Caco-2 (cell line): ENCODE measurements around the gene SHC1. TPM values are rescaled to one million over a fixed set of nuclear protein-coding genes. Genes with fewer than 3 reads are reported as not detected.

Experiments used
- BruUV-seq: library from RNA; stranded (reverse); fragments of 400-500 nt; replicated peaks from 2 replicates; lab custom pipeline; 2021; lab: Mats Ljungman, UMichigan
- CTCF ChIA-PET: fragments of 300-600 bp; sonication (Branson Sonifier 250); formaldehyde crosslinking; loops from one replicate; lab custom pipeline; 2022; ENCODE audit warnings: antibody characterized with exemption; lab: Charles Lee
- POLR2A ChIA-PET: fragments of 300-600 bp; sonication (Branson Sonifier 250); formaldehyde crosslinking; loops from one replicate; lab custom pipeline; 2022; ENCODE audit warnings: antibody characterized with exemption; lab: Charles Lee
- DNase-seq, 2 experiments: peaks; one replicate each; pipeline versions ENCODE4 v3.0.0 to v3.0.0-alpha.2; 2020 to 2022
- H3K27me3 ChIP-seq: replicated peaks from 2 replicates; pipeline ENCODE4 v1.6.0; 2011; ENCODE audit warnings: low read length; ENCODE audit not compliant: control insufficient read depth, insufficient read depth
- H3K36me3 ChIP-seq: 2 replicates; pipeline ENCODE4 v1.5.1; 2011; ENCODE audit warnings: low read length; ENCODE audit not compliant: control insufficient read depth, insufficient read depth
- H3K4me1 ChIP-seq: fragments of 250-450 bp; sonication (Bioruptor Pico); 2 replicates; pipeline ENCODE4 v1.5.1; 2020; ENCODE audit warnings: mild to moderate bottlenecking
- H3K4me3 ChIP-seq: 2 replicates; pipeline ENCODE4 v1.5.1; 2011; ENCODE audit warnings: low read depth, mild to moderate bottlenecking, control low read depth, low read length
- H3K9me3 ChIP-seq: fragments of 250-450 bp; sonication (Bioruptor Pico); 2 replicates; pipeline ENCODE4 v1.5.1; 2020; ENCODE audit warnings: mild to moderate bottlenecking, moderate library complexity
- H3K27ac Mint-ChIP-seq: one replicate; pipeline ENCODE4 v1.8.0; 2022; ENCODE audit warnings: mixed read lengths; ENCODE audit not compliant: unreplicated experiment
- H3K27me3 Mint-ChIP-seq: one replicate; pipeline ENCODE4 v1.8.0; 2022; ENCODE audit warnings: mixed read lengths; ENCODE audit not compliant: insufficient read depth, unreplicated experiment
- H3K36me3 Mint-ChIP-seq: one replicate; pipeline ENCODE4 v1.8.0; 2022; ENCODE audit warnings: mild to moderate bottlenecking, mixed read lengths; ENCODE audit not compliant: insufficient read depth, unreplicated experiment
- H3K4me1 Mint-ChIP-seq: one replicate; pipeline ENCODE4 v1.8.0; 2022; ENCODE audit warnings: low read depth, mixed read lengths; ENCODE audit not compliant: unreplicated experiment
- H3K4me3 Mint-ChIP-seq: one replicate; pipeline ENCODE4 v1.8.0; 2022; ENCODE audit warnings: mild to moderate bottlenecking, moderate library complexity, mixed read lengths; ENCODE audit not compliant: unreplicated experiment
- H3K9me3 Mint-ChIP-seq: one replicate; pipeline ENCODE4 v1.8.0; 2022; ENCODE audit warnings: mixed read lengths; ENCODE audit not compliant: unreplicated experiment
- intact Hi-C: fragments of 100-400 bp; cut with micrococcal nuclease; formaldehyde crosslinking; loops from one replicate; pipeline ENCODE4 v1.10.0; 2022; ENCODE audit not compliant: unreplicated experiment
- total RNA-seq: library from RNA; stranded (reverse); gene quantifications from 2 replicates; pipeline ENCODE4 v1.2.3, GENCODE V29; 2022
- TF ChIP-seq, protein P1 (sequence below), 2 experiments: fragments of 200-600 bp in 1 of 2; IDR thresholded peaks; 1 replicate in 1 of 2; 2 replicates in 1 of 2; pipeline versions ENCODE4 v1.5.1 to v1.8.0; 2011 to 2022; ENCODE audit warnings: antibody characterized with exemption in 1 of 2, control low read depth in 1 of 2, inconsistent platforms in 1 of 2, low read depth in 1 of 2, low read length in 1 of 2, mild to moderate bottlenecking in 1 of 2, moderate library complexity in 1 of 2; ENCODE audit not compliant: insufficient read depth in 1 of 2, severe bottlenecking in 1 of 2, unreplicated experiment in 1 of 2

Gene SHC1
- total RNA-seq, 1 experiment from 2014 or later: 59.6 TPM

DNA sequence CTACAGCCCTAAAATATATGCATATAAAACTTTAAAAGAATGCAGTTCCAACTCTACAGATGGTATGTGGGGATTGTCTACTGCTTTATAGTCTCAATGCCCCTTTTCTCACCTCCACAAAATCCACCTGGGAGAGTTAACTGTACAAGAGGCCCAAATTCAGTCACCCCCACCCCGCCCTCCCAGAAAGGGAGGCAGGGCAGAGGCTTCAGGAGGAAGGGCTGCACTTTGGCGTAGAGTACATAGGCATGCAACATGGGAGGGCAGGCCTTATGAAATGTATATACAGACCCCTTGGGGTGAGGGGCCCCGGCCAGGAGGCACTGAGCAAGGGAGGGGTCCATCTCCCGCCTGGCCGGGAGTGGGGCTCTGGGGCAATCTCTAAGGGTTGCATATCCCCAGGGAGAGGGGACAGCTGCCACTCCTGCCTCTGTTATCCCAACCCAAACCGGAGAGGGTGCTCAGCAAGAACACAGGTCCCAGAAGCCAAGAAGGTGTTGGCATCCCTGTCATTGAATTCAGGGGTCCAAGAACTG, 7.7 kb downstream of the SHC1 start:
- POLR2A ChIA-PET: interaction anchor here (2.1 kb wide), 1 partner anchor 11 kb away, joined by 20 read pairs; the partner anchor contains the start of gene CKS1B
- peaks cover 11% of the 10 kb centered on the region for H3K4me1 Mint-ChIP-seq
- intact Hi-C loops: no loop called here
- peak overlapping the region; percentile 81 for H3K27ac Mint-ChIP-seq
- CTCF ChIA-PET: no interaction called here
- Histone ChIP-seq H3K4me1 (0 out of 2 replicates have a peak, but pooled peaks cover 5% of the 10 kb centered on the region), H3K36me3 (peaks cover 4% of the 10 kb centered on the region), H3K27me3 (no peaks in the 10 kb centered on the region), H3K9me3 (no peaks in the 10 kb centered on the region), H3K4me3 (no peak overlapping the region)
- peak overlapping the region; percentile 88 for H3K4me3 Mint-ChIP-seq
- no peaks in the 10 kb centered on the region for H3K9me3 Mint-ChIP-seq
- no peak for DNase-seq
- H3K36me3 Mint-ChIP-seq: peaks cover 52% of the 10 kb centered on the region
- TF ChIP-seq, protein P1, sequence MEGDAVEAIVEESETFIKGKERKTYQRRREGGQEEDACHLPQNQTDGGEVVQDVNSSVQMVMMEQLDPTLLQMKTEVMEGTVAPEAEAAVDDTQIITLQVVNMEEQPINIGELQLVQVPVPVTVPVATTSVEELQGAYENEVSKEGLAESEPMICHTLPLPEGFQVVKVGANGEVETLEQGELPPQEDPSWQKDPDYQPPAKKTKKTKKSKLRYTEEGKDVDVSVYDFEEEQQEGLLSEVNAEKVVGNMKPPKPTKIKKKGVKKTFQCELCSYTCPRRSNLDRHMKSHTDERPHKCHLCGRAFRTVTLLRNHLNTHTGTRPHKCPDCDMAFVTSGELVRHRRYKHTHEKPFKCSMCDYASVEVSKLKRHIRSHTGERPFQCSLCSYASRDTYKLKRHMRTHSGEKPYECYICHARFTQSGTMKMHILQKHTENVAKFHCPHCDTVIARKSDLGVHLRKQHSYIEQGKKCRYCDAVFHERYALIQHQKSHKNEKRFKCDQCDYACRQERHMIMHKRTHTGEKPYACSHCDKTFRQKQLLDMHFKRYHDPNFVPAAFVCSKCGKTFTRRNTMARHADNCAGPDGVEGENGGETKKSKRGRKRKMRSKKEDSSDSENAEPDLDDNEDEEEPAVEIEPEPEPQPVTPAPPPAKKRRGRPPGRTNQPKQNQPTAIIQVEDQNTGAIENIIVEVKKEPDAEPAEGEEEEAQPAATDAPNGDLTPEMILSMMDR (IDR thresholded peaks at IDR 0.05; ENCODE audit: insufficient read depth in 1 of 2, low read depth in 1 of 2, low read length in 1 of 2, severe bottlenecking in 1 of 2, unreplicated experiment in 1 of 2): no peak
- H3K27me3 Mint-ChIP-seq: no peaks in the 10 kb centered on the region
- BruUV-seq: no TSS peak

DNA sequence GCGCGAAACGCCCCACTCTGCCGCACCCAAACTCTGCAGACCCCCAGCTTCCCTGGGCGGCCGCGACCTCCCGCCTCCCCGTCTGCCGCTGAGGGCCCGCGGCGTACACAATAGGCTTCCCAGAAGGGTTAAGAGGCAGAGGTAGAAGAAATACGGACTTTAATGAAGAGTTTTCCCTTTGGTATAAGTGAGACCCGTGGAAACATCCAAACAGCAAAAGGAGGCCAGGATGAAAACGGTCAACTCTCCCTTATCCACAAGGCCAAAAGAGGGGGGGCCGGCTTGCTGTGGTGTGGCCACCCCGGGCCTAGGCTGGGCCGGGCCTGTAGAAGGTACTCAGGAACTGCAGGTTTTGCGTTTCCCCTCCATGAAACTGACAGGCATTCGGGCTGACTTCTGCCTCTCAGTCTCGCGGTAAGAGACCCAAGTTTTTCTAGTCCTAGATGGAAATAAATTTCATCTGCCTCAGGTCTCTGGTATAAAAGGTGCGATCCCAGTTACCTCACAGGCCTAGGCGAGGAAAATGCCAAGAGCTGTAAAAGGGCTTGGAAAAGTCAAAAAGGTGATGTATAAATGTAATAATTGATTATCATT, 8.3 kb downstream of the SHC1 start:
- ChIA-PET POLR2A (interaction anchor here (0.7 to 2.1 kb wide), 5 partner anchors 8 to 37 kb away, joined by 5 to 20 read pairs (median 11); partner anchors contain the start of genes CKS1B, PMVK and SHC1), CTCF (interaction anchor here (0.9 to 1.6 kb wide), 3 partner anchors 12 to 95 kb away, joined by 4 to 15 read pairs (median 8); partner anchors contain the start of gene CKS1B)
- Histone ChIP-seq H3K4me1 (peaks cover 6% of the 10 kb centered on the region; the same call in 1 of the 2 replicates), H3K9me3 (no peaks in the 10 kb centered on the region), H3K4me3 (peak overlapping the region; percentile 95), H3K36me3 (peaks cover 4% of the 10 kb centered on the region), H3K27me3 (no peaks in the 10 kb centered on the region)
- H3K4me1 Mint-ChIP-seq: peaks cover 13% of the 10 kb centered on the region
- H3K27me3 Mint-ChIP-seq: no peaks in the 10 kb centered on the region
- intact Hi-C loops: no loop called here
- TF ChIP-seq, protein P1 (IDR thresholded peaks at IDR 0.05; ENCODE audit: insufficient read depth in 1 of 2, low read depth in 1 of 2, low read length in 1 of 2, severe bottlenecking in 1 of 2, unreplicated experiment in 1 of 2): no peak
- no peak for DNase-seq
- peak overlapping the region; percentile 81 for H3K27ac Mint-ChIP-seq
- TSS peak; percentile 74 for BruUV-seq
- no peaks in the 10 kb centered on the region for H3K9me3 Mint-ChIP-seq
- H3K36me3 Mint-ChIP-seq: peaks cover 53% of the 10 kb centered on the region
- peak overlapping the region; percentile 88 for H3K4me3 Mint-ChIP-seq
